GM12874 (cell line): Measurements from ENCODE around the gene PLTP.

Source experiments
- TF ChIP-seq, protein P1 (sequence below): IDR thresholded peaks from 2 replicates; pipeline ENCODE4 v1.5.1; 2011; ENCODE audit warnings: low read depth, mild to moderate bottlenecking, control low read depth, low read length, moderate library complexity; ENCODE audit not compliant: insufficient read depth

The PLTP gene

DNA sequence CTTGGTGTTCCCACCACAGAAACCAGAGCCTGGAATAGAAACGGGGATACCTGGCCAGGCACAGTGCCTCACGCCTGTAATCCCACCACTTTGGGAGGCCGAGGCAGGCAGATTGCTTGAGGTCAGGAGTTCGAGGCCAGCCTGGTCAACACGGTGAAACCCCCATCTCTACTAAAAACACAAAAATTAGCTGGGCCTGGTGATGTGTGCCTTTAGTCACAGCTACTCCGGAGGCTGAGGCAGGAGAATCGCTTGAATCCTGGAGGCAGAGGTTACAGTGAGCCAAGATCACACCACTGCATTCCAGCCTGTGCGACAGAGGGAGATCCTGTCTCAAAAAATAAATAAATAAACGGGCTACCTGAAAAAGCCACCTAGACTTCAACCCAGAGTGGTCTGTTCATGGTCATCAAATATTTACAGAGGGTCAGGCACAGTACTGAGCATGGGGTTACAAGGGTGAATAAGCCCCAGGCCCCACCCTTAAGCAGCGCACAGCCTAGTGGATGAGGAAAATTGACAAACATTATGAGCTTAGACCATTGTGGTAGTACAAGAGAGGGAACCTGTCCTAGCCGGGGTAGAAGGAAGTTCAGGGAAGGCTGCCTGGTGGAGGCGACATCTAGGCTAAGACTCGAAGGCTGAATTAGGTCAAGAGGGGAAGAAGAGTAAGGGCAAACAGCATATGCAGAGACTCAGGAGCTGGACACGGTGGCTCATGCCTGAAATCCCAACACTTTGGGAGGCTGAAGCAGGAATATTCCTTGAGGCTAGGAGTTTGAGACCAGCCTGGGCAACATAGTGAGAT, 15.3 kb upstream of the PLTP start:
- TF ChIP-seq, protein P1, sequence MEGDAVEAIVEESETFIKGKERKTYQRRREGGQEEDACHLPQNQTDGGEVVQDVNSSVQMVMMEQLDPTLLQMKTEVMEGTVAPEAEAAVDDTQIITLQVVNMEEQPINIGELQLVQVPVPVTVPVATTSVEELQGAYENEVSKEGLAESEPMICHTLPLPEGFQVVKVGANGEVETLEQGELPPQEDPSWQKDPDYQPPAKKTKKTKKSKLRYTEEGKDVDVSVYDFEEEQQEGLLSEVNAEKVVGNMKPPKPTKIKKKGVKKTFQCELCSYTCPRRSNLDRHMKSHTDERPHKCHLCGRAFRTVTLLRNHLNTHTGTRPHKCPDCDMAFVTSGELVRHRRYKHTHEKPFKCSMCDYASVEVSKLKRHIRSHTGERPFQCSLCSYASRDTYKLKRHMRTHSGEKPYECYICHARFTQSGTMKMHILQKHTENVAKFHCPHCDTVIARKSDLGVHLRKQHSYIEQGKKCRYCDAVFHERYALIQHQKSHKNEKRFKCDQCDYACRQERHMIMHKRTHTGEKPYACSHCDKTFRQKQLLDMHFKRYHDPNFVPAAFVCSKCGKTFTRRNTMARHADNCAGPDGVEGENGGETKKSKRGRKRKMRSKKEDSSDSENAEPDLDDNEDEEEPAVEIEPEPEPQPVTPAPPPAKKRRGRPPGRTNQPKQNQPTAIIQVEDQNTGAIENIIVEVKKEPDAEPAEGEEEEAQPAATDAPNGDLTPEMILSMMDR = no peak

DNA sequence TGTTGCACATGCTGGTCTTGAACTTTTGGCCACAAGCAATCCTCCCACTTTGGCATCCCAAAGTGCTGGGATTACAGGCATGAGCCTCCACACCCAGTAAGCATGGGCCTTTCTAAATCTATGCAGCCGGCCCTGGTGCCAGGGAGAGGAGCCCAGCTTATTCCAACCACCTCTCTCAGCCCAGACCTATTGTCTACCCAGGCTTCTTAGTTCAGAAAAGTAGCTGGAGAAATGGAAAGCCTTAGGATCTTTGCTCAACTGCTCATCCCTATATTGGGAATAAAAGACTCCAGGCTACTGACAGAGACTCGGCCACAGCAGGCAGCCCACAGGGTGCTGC, 14.7 kb upstream of the PLTP start:
- TF ChIP-seq, protein P1 = no peak

DNA sequence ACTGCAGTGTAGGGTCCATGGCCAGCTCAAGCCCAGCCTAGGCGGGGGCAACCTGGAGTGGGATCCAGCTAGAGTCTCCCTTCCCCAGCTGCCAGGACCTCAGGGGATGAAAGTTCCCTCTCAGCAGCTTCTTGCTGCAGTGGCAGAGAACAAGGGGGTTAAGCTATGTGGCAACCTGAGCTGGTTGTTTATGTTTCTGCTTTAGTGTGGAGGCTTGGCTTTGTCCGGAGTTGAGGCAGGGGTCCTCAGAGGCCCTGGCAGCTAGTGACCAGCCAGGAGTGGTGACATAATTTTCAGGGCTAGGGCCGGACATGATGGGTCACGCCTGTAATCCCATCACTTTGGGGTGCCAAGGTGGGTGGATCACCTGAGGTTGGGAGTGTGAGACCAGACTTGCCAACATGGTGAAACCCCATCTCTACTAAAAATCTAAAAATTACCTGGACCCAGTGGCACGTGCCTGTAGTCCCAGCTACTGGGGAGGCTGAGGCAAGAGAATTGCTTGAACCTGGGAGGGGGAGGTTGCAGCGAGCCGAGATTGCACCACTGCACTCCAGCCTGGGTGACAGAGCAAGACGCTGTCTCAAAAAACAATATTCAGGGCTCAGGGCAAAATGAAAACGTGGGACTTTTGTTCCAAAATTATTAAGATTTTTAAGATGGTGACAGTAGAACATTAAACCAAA, 14.0 kb upstream of the PLTP start:
- TF ChIP-seq, protein P1 = no peak

DNA sequence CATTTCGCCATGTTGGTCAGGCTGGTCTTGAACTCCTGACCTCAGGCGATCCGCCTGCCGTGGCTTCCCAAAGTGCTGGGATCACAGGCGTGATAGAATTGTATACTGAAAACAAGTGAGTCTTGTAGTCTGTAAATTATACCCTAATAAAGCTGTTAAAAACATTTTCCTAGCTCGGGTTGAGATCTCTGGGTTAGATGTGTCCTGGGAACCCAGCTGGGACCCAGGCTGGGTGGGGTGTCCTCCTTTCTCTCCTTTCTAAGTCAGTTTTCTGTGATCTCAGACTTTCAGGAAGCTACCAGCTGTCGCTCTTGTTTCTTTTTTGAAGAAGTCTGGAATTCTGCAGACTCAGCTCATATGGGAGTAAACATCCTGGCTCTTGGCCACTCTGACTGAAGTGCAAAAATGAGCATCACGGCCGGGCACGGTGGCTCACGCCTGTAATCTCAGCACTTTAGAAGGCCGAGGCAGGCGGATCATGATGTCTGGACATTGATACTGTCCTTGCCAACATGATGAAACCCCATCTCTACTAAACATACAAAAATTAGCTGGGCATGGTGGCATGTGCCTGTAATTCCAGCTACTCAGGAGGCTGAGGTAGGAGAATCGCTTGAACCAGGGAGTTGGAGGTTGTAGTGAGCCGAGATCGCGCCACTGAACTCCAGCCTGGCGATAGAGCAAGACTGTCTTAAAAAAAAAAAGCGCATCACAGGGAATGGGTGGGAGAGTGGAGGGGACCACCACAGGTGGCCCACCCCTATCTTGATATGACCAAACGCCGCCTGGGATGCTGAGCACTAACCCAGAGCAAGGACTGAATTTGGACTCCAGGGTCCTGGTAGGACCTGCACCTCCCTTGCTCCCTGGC, 12.7 kb upstream of the PLTP start:
- TF ChIP-seq, protein P1 = no peak

DNA sequence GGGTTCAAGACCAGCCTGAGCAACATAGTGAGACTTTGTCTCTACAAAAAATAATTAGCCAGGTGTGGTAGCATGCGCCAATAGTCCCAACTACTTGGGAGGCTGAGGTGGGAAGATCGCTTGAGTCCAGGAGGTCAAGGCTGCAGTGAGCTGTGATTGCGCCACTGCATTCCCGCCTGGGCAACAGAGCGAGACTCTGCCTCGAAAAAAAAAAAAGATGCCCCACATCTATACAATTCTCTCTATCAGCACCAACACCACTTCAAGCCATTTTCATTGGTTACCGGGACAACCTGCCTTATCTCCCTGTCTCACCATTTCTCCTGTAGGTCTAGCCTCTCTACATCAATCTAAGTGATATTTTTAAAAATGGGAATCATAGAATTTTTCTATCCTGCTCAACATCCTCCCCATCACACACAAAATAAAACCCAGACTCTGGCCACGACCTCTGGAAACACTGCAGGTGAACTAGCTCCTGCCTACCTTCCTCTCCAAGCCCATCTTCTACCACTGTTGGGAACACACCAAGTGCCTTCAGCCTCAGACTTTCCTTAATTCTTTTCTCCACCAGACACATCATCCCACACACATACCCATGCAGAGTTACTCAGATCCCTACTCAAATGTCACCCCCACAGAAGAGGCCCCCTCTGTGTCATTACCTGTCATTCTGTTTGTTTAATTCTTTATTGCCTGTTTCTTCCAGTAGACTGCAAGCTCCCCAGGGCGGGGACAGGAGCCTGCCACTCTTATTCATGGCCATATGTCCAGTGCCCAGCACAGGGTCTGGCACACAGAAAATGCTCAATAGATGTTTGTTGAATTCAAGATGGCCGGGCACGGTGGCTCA, 9.6 kb upstream of the PLTP start:
- TF ChIP-seq, protein P1 = no peak

DNA sequence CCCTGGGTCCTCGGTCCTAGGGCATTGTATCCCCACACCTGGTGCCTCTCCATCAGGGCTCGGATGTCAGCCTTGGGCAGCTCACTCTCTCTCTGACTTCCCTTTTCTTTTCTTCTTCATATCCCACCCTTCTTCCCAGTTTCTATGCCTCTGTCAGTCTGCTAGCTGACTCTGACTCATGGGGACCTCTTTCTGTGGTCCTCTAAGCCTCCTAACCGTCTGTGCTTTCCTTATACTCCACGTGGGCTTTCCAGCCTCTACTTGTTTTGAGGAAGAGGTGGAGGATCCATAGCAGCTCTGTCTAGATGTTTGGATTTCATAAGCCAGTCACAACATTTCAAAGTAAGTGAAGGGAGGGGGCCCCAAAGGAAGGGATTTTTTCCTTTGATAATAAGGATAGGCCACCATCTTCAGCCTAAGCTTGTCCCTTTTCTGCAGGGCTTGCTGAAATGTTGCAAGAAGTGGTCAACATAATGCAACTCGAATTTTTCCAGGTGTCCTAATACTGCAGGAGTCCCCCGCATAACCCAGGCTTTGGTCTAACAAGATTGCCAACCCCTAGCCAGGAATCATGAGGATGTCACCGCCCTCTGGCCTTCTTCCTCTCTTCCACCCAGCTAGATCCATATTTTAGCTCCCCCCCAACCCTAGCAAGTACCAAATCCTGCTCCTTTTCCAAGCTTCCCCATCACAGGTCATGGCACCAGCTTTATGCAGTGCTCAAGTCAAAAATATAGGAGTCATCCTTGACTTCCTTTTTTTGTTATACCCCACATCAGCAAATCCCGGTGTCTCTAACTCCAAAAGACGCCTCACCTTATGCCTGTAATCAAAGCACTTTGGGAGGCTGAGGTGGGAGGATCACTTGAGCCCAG, 8.7 kb upstream of the PLTP start:
- TF ChIP-seq, protein P1 = no peak
